ENCODE results near the gene SECISBP2. TPM values are rescaled to one million over a fixed set of nuclear protein-coding genes. Genes with fewer than 3 reads are reported as not detected.

The SECISBP2 gene
- total RNA-seq, 2 donors from 2014 or later = 54.7 to 65.6 TPM

- intact Hi-C loops (cut with DNase I) = loop anchor here (10.0 kb wide), 1 partner anchor 221 kb away; no protein-coding TSS in a partner anchor
- TF ChIP-seq POLR2A (IDR thresholded peaks at IDR 0.05) = no peak
- no peak for TF ChIP-seq CTCF (IDR thresholded peaks at IDR 0.05)
- Histone ChIP-seq H3K36me3 (replicated peaks in 1 of 2; ENCODE audit: insufficient read depth in 1 of 2, low read depth in 2 of 2) (peaks cover 5 to 7% of the 10 kb centered on the region in 2 donors), H3K4me1 (peaks cover 50% of the 10 kb centered on the region), H3K27ac (no peak overlapping the region), H3K27me3 (no peaks in the 10 kb centered on the region), H3K4me3 (no peak overlapping the region), H3K9me3 (no peaks in the 10 kb centered on the region)
- DNase-seq (no peak), ATAC-seq (no peak)
- WGBS, 2 donors = 43 to 51% methylated on average over 4 of the region's 4 CpGs
Observed at GRCh38 chr9:89323390-89323789, 5.1 kb downstream of the SECISBP2 start.

- Histone ChIP-seq H3K4me1 (peaks cover 33% of the 10 kb centered on the region), H3K36me3 (replicated peaks in 1 of 2; ENCODE audit: insufficient read depth in 1 of 2, low read depth in 2 of 2) (peaks cover 5 to 24% of the 10 kb centered on the region in 2 donors), H3K27ac (no peak overlapping the region), H3K9me3 (no peaks in the 10 kb centered on the region), H3K27me3 (no peaks in the 10 kb centered on the region), H3K4me3 (no peak overlapping the region)
- ATAC-seq (no peak), DNase-seq (no peak)
- intact Hi-C loops (cut with DNase I) = loop anchor here (10.0 kb wide), 1 partner anchor 219 kb away; no protein-coding TSS in a partner anchor
- TF ChIP-seq CTCF (IDR thresholded peaks at IDR 0.05) (no peak), POLR2A (IDR thresholded peaks at IDR 0.05) (no peak)
- 89% methylated on average over 3 of the region's 3 CpGs for WGBS, 2 donors
Observed at GRCh38 chr9:89325733-89326132, 7.4 kb downstream of the SECISBP2 start.

- peaks cover 19% of the 10 kb centered on the region for H3K4me1 ChIP-seq
- H3K36me3 ChIP-seq (replicated peaks in 1 of 2; ENCODE audit: insufficient read depth in 1 of 2, low read depth in 2 of 2) = peaks cover 5 to 27% of the 10 kb centered on the region in 2 donors
- WGBS, 2 donors = 89% methylated on average over 8 of the region's 8 CpGs
- ATAC-seq (no peak), DNase-seq (no peak)
- H3K9me3 ChIP-seq = no peaks in the 10 kb centered on the region
- H3K4me3 ChIP-seq = no peak overlapping the region
- H3K27me3 ChIP-seq = no peaks in the 10 kb centered on the region
- intact Hi-C loops (cut with DNase I) = loop anchor here (10.0 kb wide), 1 partner anchor 217 kb away; no protein-coding TSS in a partner anchor
- TF ChIP-seq POLR2A (IDR thresholded peaks at IDR 0.05) (no peak), CTCF (IDR thresholded peaks at IDR 0.05) (no peak)
- H3K27ac ChIP-seq = no peak overlapping the region
Observed at GRCh38 chr9:89328064-89328463, 9.8 kb downstream of the SECISBP2 start.

- no peak for ATAC-seq
- intact Hi-C loops (cut with DNase I) = loop anchor here (10.0 kb wide), 1 partner anchor 215 kb away; no protein-coding TSS in a partner anchor
- peaks cover 16 to 40% of the 10 kb centered on the region in 2 donors for H3K36me3 ChIP-seq (replicated peaks in 1 of 2; ENCODE audit: insufficient read depth in 1 of 2, low read depth in 2 of 2)
Observed at GRCh38 chr9:89329917-89330316, 11.6 kb downstream of the SECISBP2 start.

More at GRCh38 chr9:89329917-89330316, 11.6 kb downstream of the SECISBP2 start:
- no peak for DNase-seq
- Histone ChIP-seq H3K27ac (no peak overlapping the region), H3K27me3 (no peaks in the 10 kb centered on the region), H3K9me3 (no peaks in the 10 kb centered on the region), H3K4me3 (no peak overlapping the region), H3K4me1 (peaks cover 2% of the 10 kb centered on the region)
- TF ChIP-seq CTCF (IDR thresholded peaks at IDR 0.05) = no peak
- no peak for TF ChIP-seq POLR2A (IDR thresholded peaks at IDR 0.05)

Data from body of pancreas (tissue), 4 donors.